ENCODE data around the gene TMEM11.

The TMEM11 gene, protein sequence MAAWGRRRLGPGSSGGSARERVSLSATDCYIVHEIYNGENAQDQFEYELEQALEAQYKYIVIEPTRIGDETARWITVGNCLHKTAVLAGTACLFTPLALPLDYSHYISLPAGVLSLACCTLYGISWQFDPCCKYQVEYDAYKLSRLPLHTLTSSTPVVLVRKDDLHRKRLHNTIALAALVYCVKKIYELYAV

DNA sequence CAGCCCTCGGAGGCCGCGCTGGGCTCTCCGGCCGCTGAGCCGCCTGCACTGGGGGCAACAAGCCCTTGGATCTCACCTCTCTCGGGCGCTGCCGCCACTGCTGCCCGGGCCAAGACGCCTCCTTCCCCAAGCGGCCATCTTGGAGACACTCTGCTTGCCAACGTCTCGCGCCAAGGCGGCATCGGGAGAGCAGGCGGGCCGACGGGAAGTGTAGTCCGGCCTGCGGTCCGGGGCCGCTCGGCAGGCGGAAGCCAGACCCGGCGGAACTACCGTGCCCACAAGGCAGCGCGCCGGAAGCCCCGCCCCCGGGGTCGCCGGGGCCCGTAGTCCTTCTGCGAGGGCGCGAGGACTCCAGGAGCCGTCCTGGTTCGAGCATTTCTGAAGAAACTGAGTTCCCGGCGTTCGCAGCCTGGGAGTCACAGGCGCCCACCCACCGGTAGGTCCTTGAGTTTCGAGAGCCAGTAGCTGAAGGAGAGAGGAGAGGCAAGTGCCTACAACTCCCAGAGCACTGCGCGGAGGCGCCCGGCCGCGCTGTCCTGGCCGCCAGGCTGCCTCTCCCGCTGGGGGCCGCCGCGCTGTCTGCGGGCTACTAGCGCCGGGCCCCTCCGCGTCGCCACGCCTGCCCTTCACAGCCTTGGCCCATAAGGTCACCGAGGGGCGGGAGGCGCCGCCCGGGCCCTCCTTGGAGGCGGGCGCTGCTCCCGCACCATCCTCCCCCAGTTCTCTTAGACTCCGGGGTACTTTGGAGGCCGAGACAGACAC, at the start of gene TMEM11:
TSS of gene TMEM11 (minus strand) at position 147 of the 762 bp plus-strand sequence. CDS start at position 138, 9 bp downstream.
- Histone ChIP-seq H3K27me3 (ENCODE audit: control insufficient read depth, insufficient read depth, low read length) (no peaks in the 10 kb centered on the region), H3K36me3 (ENCODE audit: control insufficient read depth, insufficient read depth, low read length) (peaks cover 20% of the 10 kb centered on the region), H3K9ac (ENCODE audit: low read depth, low read length) (peak within 1 kb of the TSS; percentile 97), H3K9me3 (ENCODE audit: control insufficient read depth, insufficient read depth, low read length) (no peaks in the 10 kb centered on the region), H3K4me3 (ENCODE audit: low read depth, low read length) (peak within 1 kb of the TSS; percentile 94), H3K4me1 (ENCODE audit: control insufficient read depth, insufficient read depth, low read length) (peaks cover 20% of the 10 kb centered on the region), H3K27ac (ENCODE audit: low read depth, low read length) (peak within 1 kb of the TSS; percentile 97)

DNA sequence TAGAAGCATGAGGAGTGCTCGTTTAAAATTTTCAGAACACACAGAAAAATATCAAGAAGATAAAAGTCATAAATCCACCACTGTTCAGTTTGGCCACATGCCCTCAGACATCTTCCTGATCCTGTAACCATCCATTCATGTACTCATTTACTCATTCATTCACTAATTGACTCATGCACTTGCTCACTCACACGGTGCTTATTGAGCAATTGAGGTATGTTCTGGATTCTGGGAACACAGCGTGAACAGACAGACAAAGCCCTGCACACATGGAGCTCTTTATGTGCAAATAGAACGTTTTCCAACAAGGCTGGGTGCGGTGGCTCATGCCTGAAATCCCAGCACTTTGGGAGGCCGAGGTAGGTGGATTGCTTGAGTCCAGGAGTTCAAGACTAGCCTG, 49.4 kb upstream of the TMEM11 start:
- no peaks in the 10 kb centered on the region for H3K27me3 ChIP-seq (ENCODE audit: control insufficient read depth, insufficient read depth, low read length)
- no peaks in the 10 kb centered on the region for H3K9me3 ChIP-seq (ENCODE audit: control insufficient read depth, insufficient read depth, low read length)
- no peak overlapping the region for H3K4me3 ChIP-seq (ENCODE audit: low read depth, low read length)
- no peaks in the 10 kb centered on the region for H3K36me3 ChIP-seq (ENCODE audit: control insufficient read depth, insufficient read depth, low read length)
- no peak overlapping the region for H3K27ac ChIP-seq (ENCODE audit: low read depth, low read length)
- no peaks in the 10 kb centered on the region for H3K4me1 ChIP-seq (ENCODE audit: control insufficient read depth, insufficient read depth, low read length)
- no peak overlapping the region for H3K9ac ChIP-seq (ENCODE audit: low read depth, low read length)

DNA sequence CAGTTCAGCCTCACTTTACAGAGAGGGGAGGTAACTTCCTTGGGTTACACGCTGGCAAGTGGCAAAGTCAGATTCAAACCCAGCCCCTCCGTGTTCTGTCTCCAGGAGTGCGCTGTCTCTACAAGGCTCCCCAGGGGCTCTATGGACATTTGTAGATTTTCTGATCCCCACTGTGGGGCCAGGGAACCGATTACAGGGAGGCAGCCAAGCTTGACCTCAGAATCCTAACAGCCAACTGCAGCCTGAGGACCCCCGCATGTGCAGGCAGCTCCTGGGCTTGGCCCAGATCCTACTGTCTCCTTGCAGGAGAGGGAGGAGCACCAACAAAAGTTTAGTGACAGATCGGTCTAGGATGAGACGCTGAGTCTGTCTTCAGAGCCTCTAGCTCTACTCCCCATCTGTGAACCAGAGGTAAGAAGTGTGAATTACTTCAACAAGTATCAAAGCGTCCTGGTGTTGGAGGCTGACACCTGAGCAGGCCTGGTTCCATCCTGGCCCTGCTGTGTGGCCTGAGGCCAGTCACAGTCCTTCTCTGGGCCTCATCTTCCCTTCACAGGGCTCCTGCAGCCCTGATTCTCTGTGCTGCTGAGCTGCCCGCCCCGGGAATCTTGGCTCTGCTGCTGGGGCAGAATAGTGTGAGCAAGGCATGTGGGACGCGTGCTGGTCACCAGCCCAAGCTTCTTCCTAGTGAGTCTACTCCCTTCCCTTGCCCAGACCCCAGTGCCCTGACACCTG, 48.5 kb upstream of the TMEM11 start:
- Histone ChIP-seq H3K36me3 (ENCODE audit: control insufficient read depth, insufficient read depth, low read length) (no peaks in the 10 kb centered on the region), H3K27ac (ENCODE audit: low read depth, low read length) (no peak overlapping the region), H3K9ac (ENCODE audit: low read depth, low read length) (no peak overlapping the region), H3K4me1 (ENCODE audit: control insufficient read depth, insufficient read depth, low read length) (no peaks in the 10 kb centered on the region), H3K27me3 (ENCODE audit: control insufficient read depth, insufficient read depth, low read length) (no peaks in the 10 kb centered on the region), H3K9me3 (ENCODE audit: control insufficient read depth, insufficient read depth, low read length) (no peaks in the 10 kb centered on the region), H3K4me3 (ENCODE audit: low read depth, low read length) (no peak overlapping the region)

DNA sequence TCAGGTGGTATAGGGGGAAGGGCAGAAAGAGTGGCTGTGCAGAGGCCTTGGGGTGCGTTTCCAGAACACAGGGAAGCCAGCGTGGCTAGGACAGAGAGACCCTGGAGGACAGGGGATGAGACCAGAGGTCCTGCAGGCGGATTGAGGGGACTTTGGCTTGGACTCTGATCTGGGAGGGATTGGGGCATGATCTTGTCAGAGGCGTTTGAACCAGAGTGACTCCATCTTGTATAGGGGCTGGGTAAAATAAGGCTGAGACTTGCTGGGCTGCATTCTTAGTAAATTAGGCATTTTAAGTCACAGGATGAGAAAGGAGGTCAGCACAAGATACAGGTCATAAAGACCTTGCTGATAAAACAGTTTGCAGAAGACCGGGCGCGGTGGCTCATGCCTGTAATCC, 44.6 kb upstream of the TMEM11 start:
- no peak overlapping the region for H3K27ac ChIP-seq (ENCODE audit: low read depth, low read length)
- H3K4me3 ChIP-seq (ENCODE audit: low read depth, low read length), result no peak overlapping the region
- no peaks in the 10 kb centered on the region for H3K27me3 ChIP-seq (ENCODE audit: control insufficient read depth, insufficient read depth, low read length)
- H3K4me1 ChIP-seq (ENCODE audit: control insufficient read depth, insufficient read depth, low read length), result peaks cover 4% of the 10 kb centered on the region
- H3K9ac ChIP-seq (ENCODE audit: low read depth, low read length), result no peak overlapping the region
- H3K36me3 ChIP-seq (ENCODE audit: control insufficient read depth, insufficient read depth, low read length), result no peaks in the 10 kb centered on the region
- H3K9me3 ChIP-seq (ENCODE audit: control insufficient read depth, insufficient read depth, low read length), result no peaks in the 10 kb centered on the region; the same call in 1 of the 2 replicates

DNA sequence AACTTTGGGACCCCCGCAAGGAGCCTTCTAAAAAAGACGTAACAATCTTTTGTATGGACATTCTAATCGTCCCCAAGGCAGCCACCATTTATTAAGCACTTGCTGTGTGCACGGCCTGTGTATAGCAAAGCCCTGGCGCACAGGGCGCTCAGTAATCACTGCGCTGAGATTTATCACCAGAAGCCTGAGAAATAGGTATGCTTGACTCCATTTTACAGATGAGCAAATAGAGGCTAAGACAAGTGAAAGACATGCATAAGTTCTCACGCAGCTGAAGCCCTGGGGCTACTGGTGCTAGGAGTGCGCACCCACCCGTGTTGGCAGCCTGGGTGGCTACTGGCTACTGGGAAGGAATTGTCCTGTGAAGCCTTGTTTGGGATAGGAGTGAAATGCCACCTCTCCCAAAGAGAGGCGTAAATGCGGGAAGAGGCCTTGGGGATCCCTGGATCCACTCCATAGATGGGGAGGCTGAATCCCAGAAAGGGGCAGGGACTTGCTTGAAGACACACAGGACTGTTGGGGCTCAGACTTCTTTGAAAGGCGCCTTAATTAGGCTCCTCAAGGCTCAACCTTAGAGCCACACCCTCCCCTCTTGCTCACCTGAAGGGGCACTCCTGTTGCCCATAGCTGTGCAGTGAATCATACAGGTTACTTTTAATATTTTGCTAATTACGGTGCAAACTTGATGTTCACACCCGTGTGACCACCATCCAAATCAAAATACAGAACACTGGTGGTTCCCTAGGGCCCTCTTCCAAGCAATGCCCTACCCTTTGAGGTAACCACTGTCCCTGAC, 39.9 kb upstream of the TMEM11 start:
- peak overlapping the region; percentile 29; the same call in 1 of the 2 replicates for H3K9ac ChIP-seq (ENCODE audit: low read depth, low read length)
- H3K36me3 ChIP-seq (ENCODE audit: control insufficient read depth, insufficient read depth, low read length), result no peaks in the 10 kb centered on the region
- peak overlapping the region; percentile 72 for H3K27ac ChIP-seq (ENCODE audit: low read depth, low read length)
- no peaks in the 10 kb centered on the region; the same call in 1 of the 2 replicates for H3K9me3 ChIP-seq (ENCODE audit: control insufficient read depth, insufficient read depth, low read length)
- peak overlapping the region; percentile 67 for H3K4me3 ChIP-seq (ENCODE audit: low read depth, low read length)
- H3K27me3 ChIP-seq (ENCODE audit: control insufficient read depth, insufficient read depth, low read length), result no peaks in the 10 kb centered on the region
- peaks cover 6% of the 10 kb centered on the region for H3K4me1 ChIP-seq (ENCODE audit: control insufficient read depth, insufficient read depth, low read length)

DNA sequence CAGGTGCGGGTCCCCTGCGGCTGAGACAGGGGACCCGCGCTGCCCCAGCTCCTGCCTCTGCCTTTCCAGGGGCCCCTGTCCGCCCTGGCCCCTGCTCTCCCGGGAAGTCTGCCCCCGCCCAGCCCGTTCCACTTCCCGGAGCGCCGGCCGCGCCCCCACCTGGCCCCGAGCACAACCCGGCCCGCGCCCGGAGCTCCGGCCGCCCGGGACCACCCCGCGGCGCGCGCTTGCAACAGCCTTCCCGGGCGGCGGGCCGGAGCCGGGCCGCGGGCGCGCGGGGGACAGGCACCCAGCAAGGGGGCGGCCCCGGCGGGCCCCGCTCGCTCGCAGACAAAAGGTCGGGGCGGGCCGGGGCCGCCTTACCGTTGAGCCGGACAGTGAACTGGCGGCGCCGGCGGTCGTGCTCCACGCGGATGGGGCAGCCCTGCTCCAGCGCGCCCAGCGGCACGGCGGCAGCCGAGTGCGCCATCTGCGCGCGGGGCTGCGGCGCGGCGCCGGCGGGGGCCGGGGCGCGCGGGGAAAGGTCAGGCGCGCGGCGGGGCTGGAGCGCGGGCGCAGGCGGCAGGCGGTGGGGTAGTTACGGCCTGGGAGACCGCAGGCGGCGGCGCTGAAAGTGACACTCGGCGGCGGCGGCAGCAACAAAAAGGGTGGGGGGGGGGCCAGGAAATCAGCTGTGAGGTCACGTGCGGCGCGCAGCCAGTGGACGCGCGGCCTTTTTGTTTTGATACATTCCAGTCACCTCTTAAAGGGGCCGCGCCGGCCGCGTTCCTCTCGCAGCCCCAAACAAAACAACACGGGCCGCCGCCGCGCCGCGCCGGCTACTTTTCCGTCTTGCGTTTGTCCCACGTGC, 39.1 kb upstream of the TMEM11 start, which contains the start of gene NATD1:
TSS of gene NATD1 (minus strand) at position 615 of the 850 bp plus-strand sequence. CDS start at position 469, 146 bp downstream.
- no peaks in the 10 kb centered on the region; the same call in 1 of the 2 replicates for H3K9me3 ChIP-seq (ENCODE audit: control insufficient read depth, insufficient read depth, low read length)
- peaks cover 6% of the 10 kb centered on the region for H3K4me1 ChIP-seq (ENCODE audit: control insufficient read depth, insufficient read depth, low read length)
- peak within 1 kb of the TSS; percentile 29; the same call in 1 of the 2 replicates for H3K9ac ChIP-seq (ENCODE audit: low read depth, low read length)
- no peaks in the 10 kb centered on the region for H3K36me3 ChIP-seq (ENCODE audit: control insufficient read depth, insufficient read depth, low read length)
- peak within 1 kb of the TSS; percentile 67 for H3K4me3 ChIP-seq (ENCODE audit: low read depth, low read length)
- H3K27ac ChIP-seq (ENCODE audit: low read depth, low read length), result peak within 1 kb of the TSS; percentile 72
- H3K27me3 ChIP-seq (ENCODE audit: control insufficient read depth, insufficient read depth, low read length), result no peaks in the 10 kb centered on the region

DNA sequence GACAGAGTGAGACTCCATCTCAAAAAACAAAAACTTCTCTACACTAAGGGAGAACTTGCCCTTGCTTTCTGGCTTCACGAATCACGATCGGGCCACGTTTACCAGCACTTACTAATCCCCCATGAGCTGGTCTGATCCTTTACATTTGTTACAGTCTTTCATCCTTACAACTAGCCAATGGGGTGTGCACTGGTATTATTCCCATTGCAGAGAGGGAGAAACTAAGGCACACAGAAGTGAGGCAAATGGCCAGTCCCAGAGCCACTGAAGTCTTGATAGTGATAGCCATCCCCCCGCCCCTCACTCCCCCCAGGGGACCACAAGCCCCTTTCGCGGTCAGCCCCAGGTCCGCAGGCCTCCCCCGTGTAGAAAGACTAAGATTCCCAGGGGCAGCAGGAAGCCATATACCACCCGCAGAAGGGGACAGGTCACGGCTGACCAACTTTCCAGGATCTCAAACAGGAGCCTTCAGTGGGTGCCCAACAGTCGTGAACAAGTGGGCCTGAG, 38.4 kb upstream of the TMEM11 start:
- H3K9me3 ChIP-seq (ENCODE audit: control insufficient read depth, insufficient read depth, low read length), result no peaks in the 10 kb centered on the region; the same call in 1 of the 2 replicates
- H3K9ac ChIP-seq (ENCODE audit: low read depth, low read length), result no peak overlapping the region
- H3K4me3 ChIP-seq (ENCODE audit: low read depth, low read length), result peak overlapping the region; percentile 67
- peaks cover 6% of the 10 kb centered on the region for H3K4me1 ChIP-seq (ENCODE audit: control insufficient read depth, insufficient read depth, low read length)
- no peak overlapping the region for H3K27ac ChIP-seq (ENCODE audit: low read depth, low read length)
- H3K27me3 ChIP-seq (ENCODE audit: control insufficient read depth, insufficient read depth, low read length), result no peaks in the 10 kb centered on the region
- no peaks in the 10 kb centered on the region for H3K36me3 ChIP-seq (ENCODE audit: control insufficient read depth, insufficient read depth, low read length)

DNA sequence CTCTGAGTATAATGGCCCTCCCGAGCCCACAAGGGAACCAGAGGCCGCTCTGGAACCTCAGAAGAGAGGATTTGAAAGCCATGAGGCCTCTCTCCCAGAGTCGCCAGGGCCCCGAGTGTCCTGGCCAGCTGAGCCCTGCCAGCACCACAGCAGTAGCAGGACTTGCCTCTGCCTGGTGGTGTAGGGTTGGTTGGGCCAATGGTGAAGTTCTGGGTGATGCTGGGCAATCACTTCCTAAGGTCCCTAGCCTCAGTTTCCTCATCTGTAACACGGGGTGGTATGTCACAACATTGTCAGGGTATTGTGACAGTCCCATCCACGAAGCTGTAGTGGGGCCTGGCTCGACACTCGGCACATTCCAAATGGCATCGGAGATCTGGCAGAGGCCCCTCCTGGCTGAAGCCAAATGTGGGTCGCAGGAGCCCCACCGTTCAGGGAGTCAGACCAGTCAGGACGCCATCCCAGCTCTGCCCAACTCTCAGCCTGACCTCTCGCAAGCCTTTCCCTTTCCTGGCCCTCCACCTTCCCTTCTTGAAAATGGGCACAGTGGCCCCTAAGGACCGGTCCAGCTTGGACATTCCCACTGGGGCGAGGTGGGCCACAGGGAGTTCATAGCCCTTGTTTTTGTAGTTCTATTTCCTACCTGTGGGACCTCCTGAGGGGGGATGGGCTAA, 37.5 kb upstream of the TMEM11 start:
- H3K4me1 ChIP-seq (ENCODE audit: control insufficient read depth, insufficient read depth, low read length), result peaks cover 6% of the 10 kb centered on the region
- no peaks in the 10 kb centered on the region for H3K36me3 ChIP-seq (ENCODE audit: control insufficient read depth, insufficient read depth, low read length)
- H3K27ac ChIP-seq (ENCODE audit: low read depth, low read length), result no peak overlapping the region
- H3K9me3 ChIP-seq (ENCODE audit: control insufficient read depth, insufficient read depth, low read length), result no peaks in the 10 kb centered on the region; the same call in 1 of the 2 replicates
- H3K9ac ChIP-seq (ENCODE audit: low read depth, low read length), result no peak overlapping the region
- H3K27me3 ChIP-seq (ENCODE audit: control insufficient read depth, insufficient read depth, low read length), result no peaks in the 10 kb centered on the region
- H3K4me3 ChIP-seq (ENCODE audit: low read depth, low read length), result no peak overlapping the region

DNA sequence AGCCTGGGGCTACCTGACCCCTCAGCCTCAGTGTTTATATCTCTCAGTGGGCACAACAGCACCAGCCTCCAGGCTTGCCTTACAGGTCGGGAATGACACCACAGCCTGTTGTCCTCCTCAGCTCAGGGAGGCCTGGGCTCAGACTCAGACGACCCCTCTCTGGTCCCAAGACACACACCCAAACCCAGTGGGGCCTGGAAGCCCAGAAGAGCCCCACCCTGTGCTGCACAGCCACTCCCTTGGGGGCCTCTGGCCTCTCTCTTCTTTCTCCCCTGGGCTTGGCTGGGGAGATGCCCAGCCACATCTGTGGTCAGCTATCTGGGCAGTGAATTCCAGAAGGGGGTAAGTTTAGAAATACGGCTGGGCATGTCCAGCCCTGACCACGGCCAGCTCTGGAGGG, 36.9 kb upstream of the TMEM11 start:
- Histone ChIP-seq H3K36me3 (ENCODE audit: control insufficient read depth, insufficient read depth, low read length) (no peaks in the 10 kb centered on the region), H3K4me1 (ENCODE audit: control insufficient read depth, insufficient read depth, low read length) (peaks cover 6% of the 10 kb centered on the region), H3K9ac (ENCODE audit: low read depth, low read length) (no peak overlapping the region), H3K27me3 (ENCODE audit: control insufficient read depth, insufficient read depth, low read length) (no peaks in the 10 kb centered on the region), H3K27ac (ENCODE audit: low read depth, low read length) (no peak overlapping the region), H3K9me3 (ENCODE audit: control insufficient read depth, insufficient read depth, low read length) (no peaks in the 10 kb centered on the region; the same call in 1 of the 2 replicates), H3K4me3 (ENCODE audit: low read depth, low read length) (no peak overlapping the region)

Data from HUES48 (cell line).